ENCODE data around the gene FDCSP.

FDCSP gene

GRCh38 chr4:70251945-70252277 is 26.0 kb downstream of the FDCSP start:
- no peaks in the 10 kb centered on the region for H3K4me1 Mint-ChIP-seq
- H3K27ac Mint-ChIP-seq: no peak overlapping the region
- no peaks in the 10 kb centered on the region for H3K36me3 Mint-ChIP-seq (ENCODE audit: low read depth)
- H3K4me3 Mint-ChIP-seq: no peak overlapping the region
- no peak for TF ChIP-seq CTCF (IDR thresholded peaks at IDR 0.05; ENCODE audit: unreplicated experiment in 3 of 3)
- H3K9me3 Mint-ChIP-seq: no peaks in the 10 kb centered on the region
- no peaks in the 10 kb centered on the region for H3K27me3 Mint-ChIP-seq (ENCODE audit: low read depth)

- Mint-ChIP-seq H3K36me3 (ENCODE audit: low read depth) (no peaks in the 10 kb centered on the region), H3K9me3 (no peaks in the 10 kb centered on the region), H3K27ac (peak overlapping the region in 1 of 3 experiments; percentile 52), H3K27me3 (ENCODE audit: low read depth) (no peaks in the 10 kb centered on the region), H3K4me3 (no peak overlapping the region), H3K4me1 (no peaks in the 10 kb centered on the region)
- TF ChIP-seq CTCF (IDR thresholded peaks at IDR 0.05; ENCODE audit: unreplicated experiment in 3 of 3): peak in 2 of 3 experiments; percentile 27
These were observed 43.8 kb downstream of the FDCSP start for GRCh38 chr4:70269674-70270073.

GRCh38 chr4:70277121-70277520 is 51.2 kb downstream of the FDCSP start:
- Mint-ChIP-seq H3K4me3 (no peak overlapping the region), H3K27ac (no peak overlapping the region), H3K36me3 (ENCODE audit: low read depth) (no peaks in the 10 kb centered on the region), H3K9me3 (no peaks in the 10 kb centered on the region), H3K27me3 (ENCODE audit: low read depth) (no peaks in the 10 kb centered on the region), H3K4me1 (no peaks in the 10 kb centered on the region)
- no peak for TF ChIP-seq CTCF (IDR thresholded peaks at IDR 0.05; ENCODE audit: unreplicated experiment in 3 of 3)

GRCh38 chr4:70280567-70280966 is 54.6 kb downstream of the FDCSP start:
- no peak overlapping the region for H3K4me3 Mint-ChIP-seq
- no peaks in the 10 kb centered on the region for H3K4me1 Mint-ChIP-seq
- no peaks in the 10 kb centered on the region for H3K27me3 Mint-ChIP-seq (ENCODE audit: low read depth)
- no peak overlapping the region for H3K27ac Mint-ChIP-seq
- no peak for TF ChIP-seq CTCF (IDR thresholded peaks at IDR 0.05; ENCODE audit: unreplicated experiment in 3 of 3)
- H3K9me3 Mint-ChIP-seq: peaks cover 3% of the 10 kb centered on the region
- H3K36me3 Mint-ChIP-seq (ENCODE audit: low read depth): no peaks in the 10 kb centered on the region

Data from nephron (organoid).